Right lobe of liver (tissue), 6 donors: Measurements from ENCODE around the gene ZFYVE9. TPM values are rescaled to one million over a fixed set of nuclear protein-coding genes. Genes with fewer than 3 reads are reported as not detected.

Source experiments
- ATAC-seq, 4 donors: fragments of 200-7000 bp; cut with Tn5 transposase; one replicate each; pipeline ENCODE4 v1.9.1; 2020; ENCODE audit warnings: mild to moderate bottlenecking in 4 of 4, moderate library complexity in 4 of 4
- DNase-seq, 3 donors: peaks; one replicate each; pipeline ENCODE4 v3.0.0-alpha.2; 2020
- H3K27ac ChIP-seq, 3 donors: fragments of 200-600 bp; one replicate each; pipeline ENCODE4 v1.8.0; 2022
- H3K27me3 ChIP-seq, 2 donors: fragments of 200-600 bp; one replicate each; pipeline ENCODE4 v1.8.0; 2022
- H3K36me3 ChIP-seq, 4 donors: fragments of 200-600 bp; sonication (generic) in 1 of 4; one replicate each; pipeline versions ENCODE4 v1.5.1 to v1.8.0; 2017 to 2022; ENCODE audit warnings: control low read depth in 1 of 4
- H3K4me1 ChIP-seq, 4 donors: fragments of 200-600 bp; sonication (generic) in 1 of 4; one replicate each; pipeline versions ENCODE4 v1.5.1 to v1.8.0; 2017 to 2022; ENCODE audit warnings: control low read depth in 1 of 4
- H3K4me3 ChIP-seq, 3 donors: fragments of 200-600 bp; one replicate each; pipeline ENCODE4 v1.8.0; 2022
- H3K9me3 ChIP-seq, 4 donors: fragments of 200-600 bp; sonication (generic) in 1 of 4; one replicate each; pipeline versions ENCODE4 v1.5.1 to v1.8.0; 2017 to 2022; ENCODE audit warnings: control low read depth in 1 of 4
- POLR2A ChIP-seq: fragments of 450-650 bp; IDR thresholded peaks from one replicate; pipeline ENCODE4 v1.6.1; 2017; ENCODE audit warnings: antibody characterized with exemption, mild to moderate bottlenecking
- WGBS: methylation state at CpG from one replicate; pipeline ENCODE4 v1.1.6; 2018; ENCODE audit warnings: low coverage, low lambda C conversion rate; ENCODE audit not compliant: insufficient coverage; ENCODE audit errors: missing lambda C conversion rate; 5-methylcytosine and 5-hydroxymethylcytosine counted together
- intact Hi-C, 2 donors: fragments of 100-400 bp; cut with DNase I; formaldehyde crosslinking; loops; one replicate each; pipeline versions ENCODE4 v1.11.2 to v1.14.1; 2022
- total RNA-seq, 6 experiments: library from RNA; depleted of rRNA in 2 of 6; stranded (reverse); fragments of >200 nt in 2 of 6; fragmentation: NEBNext Ultra II Directional in 3 of 6; extraction: Animal tissue kit (Norgen Biotek cat#: 25700) in 3 of 6; gene quantifications; one replicate each; pipeline versions ENCODE4 v1.1.0 to v1.2.4, GENCODE V29; 2016 to 2023
- TF ChIP-seq, protein P1 (sequence below), 4 donors: fragments of 200-600 bp in 3 of 4; fragments of 450-650 bp in 1 of 4; IDR thresholded peaks; one replicate each; pipeline versions ENCODE4 v1.5.1 to v1.8.0; 2016 to 2022; ENCODE audit warnings: antibody characterized with exemption in 4 of 4, mild to moderate bottlenecking in 2 of 4
- donor health status: DM: no; HTN: yes; CAD: no.
- donor health status: DM: no; HTN: no; CAD: no.
- donor health status: DM: no; HTN: no; CAD: no.
- donor health status: DM: no; HTN: yes; CAD: no.
- donor health status: DM: no; HTN: yes; CAD: no.

ZFYVE9 gene
- total RNA-seq, 6 experiments from 2014 or later: 9.6 to 15.6 (median 12.3) TPM

GRCh38 chr1:52266507-52266906 is 124.6 kb downstream of the ZFYVE9 start:
- TF ChIP-seq, protein P1, sequence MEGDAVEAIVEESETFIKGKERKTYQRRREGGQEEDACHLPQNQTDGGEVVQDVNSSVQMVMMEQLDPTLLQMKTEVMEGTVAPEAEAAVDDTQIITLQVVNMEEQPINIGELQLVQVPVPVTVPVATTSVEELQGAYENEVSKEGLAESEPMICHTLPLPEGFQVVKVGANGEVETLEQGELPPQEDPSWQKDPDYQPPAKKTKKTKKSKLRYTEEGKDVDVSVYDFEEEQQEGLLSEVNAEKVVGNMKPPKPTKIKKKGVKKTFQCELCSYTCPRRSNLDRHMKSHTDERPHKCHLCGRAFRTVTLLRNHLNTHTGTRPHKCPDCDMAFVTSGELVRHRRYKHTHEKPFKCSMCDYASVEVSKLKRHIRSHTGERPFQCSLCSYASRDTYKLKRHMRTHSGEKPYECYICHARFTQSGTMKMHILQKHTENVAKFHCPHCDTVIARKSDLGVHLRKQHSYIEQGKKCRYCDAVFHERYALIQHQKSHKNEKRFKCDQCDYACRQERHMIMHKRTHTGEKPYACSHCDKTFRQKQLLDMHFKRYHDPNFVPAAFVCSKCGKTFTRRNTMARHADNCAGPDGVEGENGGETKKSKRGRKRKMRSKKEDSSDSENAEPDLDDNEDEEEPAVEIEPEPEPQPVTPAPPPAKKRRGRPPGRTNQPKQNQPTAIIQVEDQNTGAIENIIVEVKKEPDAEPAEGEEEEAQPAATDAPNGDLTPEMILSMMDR (IDR thresholded peaks at IDR 0.05): no peak
- no peak for TF ChIP-seq POLR2A
- 79% methylated on average over 1 of the region's 1 CpG for WGBS
- no peaks in the 10 kb centered on the region for H3K36me3 ChIP-seq
- intact Hi-C loops: no loop called here
- no peak overlapping the region for H3K27ac ChIP-seq
- H3K9me3 ChIP-seq: no peaks in the 10 kb centered on the region
- peak; percentile 29 to 66 (median 43) for ATAC-seq
- no peak for DNase-seq
- no peak overlapping the region for H3K4me3 ChIP-seq
- H3K4me1 ChIP-seq: peaks cover 0 to 14% (median 0%) of the 10 kb centered on the region in 4 donors
- no peaks in the 10 kb centered on the region for H3K27me3 ChIP-seq

DNA sequence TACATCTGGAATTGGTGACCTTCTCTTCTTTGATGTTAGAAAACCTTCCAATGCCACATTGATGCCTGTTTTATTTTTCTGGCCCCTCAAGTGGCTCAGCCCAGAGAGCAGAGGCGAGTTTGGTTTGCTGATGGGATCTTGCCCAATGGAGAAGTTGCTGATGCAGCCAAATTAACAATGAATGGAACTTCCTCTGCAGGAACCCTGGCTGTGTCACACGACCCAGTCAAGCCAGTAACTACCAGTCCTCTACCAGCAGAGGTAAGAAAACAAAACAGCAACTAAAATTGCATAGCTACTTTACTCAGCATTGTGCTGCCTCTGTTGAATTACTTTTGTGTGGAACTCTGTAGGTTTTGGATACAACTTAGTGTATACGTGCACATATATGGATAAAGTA is 126.5 kb downstream of the ZFYVE9 start:
- peak in 1 of 3 donors; percentile 22 for DNase-seq
- no peaks in the 10 kb centered on the region for H3K36me3 ChIP-seq
- 39% methylated on average over 3 of the region's 3 CpGs for WGBS

DNA sequence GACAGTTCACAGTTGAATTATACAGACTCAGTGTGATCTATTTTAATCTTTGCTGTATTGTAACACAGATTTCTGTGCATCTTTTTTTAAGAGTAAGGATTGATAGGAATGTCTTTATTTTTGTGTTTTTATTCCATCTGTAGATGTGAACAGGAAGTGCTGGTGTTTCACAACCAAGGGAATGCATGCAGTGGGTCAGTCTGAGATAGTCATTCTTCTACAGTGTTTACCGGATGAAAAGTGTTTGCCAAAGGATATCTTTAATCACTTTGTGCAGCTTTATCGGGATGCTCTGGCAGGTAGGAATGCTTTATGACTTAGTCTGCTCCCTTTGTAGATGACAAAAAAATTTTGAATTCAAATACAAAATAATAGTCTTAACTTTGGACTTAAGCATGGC is 139.6 kb downstream of the ZFYVE9 start:
- H3K36me3 ChIP-seq: no peaks in the 10 kb centered on the region
- H3K27me3 ChIP-seq: no peaks in the 10 kb centered on the region
- intact Hi-C loops: no loop called here
- ATAC-seq: peak in 1 of 4 donors; percentile 34
- H3K4me1 ChIP-seq: no peaks in the 10 kb centered on the region
- H3K27ac ChIP-seq: no peak overlapping the region
- no peak for DNase-seq
- TF ChIP-seq, protein P1 (IDR thresholded peaks at IDR 0.05): no peak
- no peak for TF ChIP-seq POLR2A
- H3K9me3 ChIP-seq: no peaks in the 10 kb centered on the region
- H3K4me3 ChIP-seq: no peak overlapping the region
- WGBS: 69% methylated on average over 2 of the region's 2 CpGs

More for the DNA sequence above, 126.5 kb downstream of the ZFYVE9 start:
- no peak for TF ChIP-seq POLR2A
- TF ChIP-seq, protein P1 (IDR thresholded peaks at IDR 0.05): no peak
- intact Hi-C loops: no loop called here
- Histone ChIP-seq H3K4me1 (peaks cover 0 to 7% (median 0%) of the 10 kb centered on the region in 4 donors), H3K4me3 (no peak overlapping the region), H3K9me3 (no peaks in the 10 kb centered on the region), H3K27ac (no peak overlapping the region), H3K27me3 (no peaks in the 10 kb centered on the region)
- ATAC-seq: peak; percentile 49 to 79 (median 68)

DNA sequence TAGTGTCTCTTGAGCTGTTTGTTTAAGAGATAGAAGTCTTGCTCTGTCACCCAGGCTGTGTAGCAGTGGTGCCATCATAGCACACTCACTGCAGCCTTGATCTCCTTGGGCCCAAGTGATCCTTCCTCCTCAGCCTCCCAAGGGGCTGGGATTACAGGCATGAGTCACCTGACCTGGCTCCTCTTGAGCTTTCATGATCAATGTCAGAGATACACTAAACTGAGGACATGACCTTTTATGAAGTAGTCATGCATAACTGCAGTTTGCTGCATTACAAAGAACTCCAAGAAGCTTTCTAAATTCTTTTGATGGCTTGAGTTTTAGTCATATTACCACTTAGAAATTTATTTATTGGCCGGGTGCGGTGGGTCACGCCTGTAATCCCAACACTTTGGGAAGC is 146.4 kb downstream of the ZFYVE9 start:
- 100% methylated on average over 3 of the region's 3 CpGs for WGBS
- no peaks in the 10 kb centered on the region for H3K27me3 ChIP-seq
- H3K4me3 ChIP-seq: no peak overlapping the region
- no peaks in the 10 kb centered on the region for H3K4me1 ChIP-seq
- no peak for TF ChIP-seq POLR2A
- TF ChIP-seq, protein P1 (IDR thresholded peaks at IDR 0.05): no peak
- no peaks in the 10 kb centered on the region for H3K9me3 ChIP-seq
- ATAC-seq: no peak
- no peak for DNase-seq
- no peak overlapping the region for H3K27ac ChIP-seq
- intact Hi-C loops: no loop called here
- no peaks in the 10 kb centered on the region for H3K36me3 ChIP-seq

- ATAC-seq (no peak), DNase-seq (no peak)
- H3K27me3 ChIP-seq: no peaks in the 10 kb centered on the region
- H3K4me1 ChIP-seq: no peaks in the 10 kb centered on the region
- intact Hi-C loops: loop anchor here in 1 of 2 donors (10.0 kb wide), 1 partner anchor 160 kb away; no protein-coding TSS in a partner anchor
- 70% methylated on average over 1 of the region's 1 CpG for WGBS
- H3K9me3 ChIP-seq: no peaks in the 10 kb centered on the region
- no peak overlapping the region for H3K4me3 ChIP-seq
- no peak overlapping the region for H3K27ac ChIP-seq
- TF ChIP-seq POLR2A: no peak
- TF ChIP-seq, protein P1 (IDR thresholded peaks at IDR 0.05): no peak
- no peaks in the 10 kb centered on the region for H3K36me3 ChIP-seq
These were observed 152.7 kb downstream of the ZFYVE9 start for GRCh38 chr1:52294580-52294979.
